Vagina (tissue), 2 donors: Measurements from ENCODE around the gene PCDHB2.
"Not testable (repeated sequence)": the region's sequence is repeated elsewhere in the genome, so short reads cannot be mapped to it uniquely, and the experiment has no call there.

ENCODE experiments used
- POLR2A ChIP-seq, 2 donors: fragments of 450-650 bp; IDR thresholded peaks; one replicate each; pipeline ENCODE4 v1.6.1; 2017; ENCODE audit warnings: antibody characterized with exemption in 2 of 2, mild to moderate bottlenecking in 2 of 2, moderate library complexity in 2 of 2
- TF ChIP-seq, protein P1 (sequence below), 3 experiments: fragments of 450-650 bp in 2 of 3; fragments of 200-600 bp in 1 of 3; sonication (generic) in 1 of 3; IDR thresholded peaks; one replicate each; pipeline ENCODE4 v1.5.1; 2017 to 2019; ENCODE audit warnings: antibody characterized with exemption in 3 of 3, mild to moderate bottlenecking in 2 of 3, moderate library complexity in 2 of 3

DNA sequence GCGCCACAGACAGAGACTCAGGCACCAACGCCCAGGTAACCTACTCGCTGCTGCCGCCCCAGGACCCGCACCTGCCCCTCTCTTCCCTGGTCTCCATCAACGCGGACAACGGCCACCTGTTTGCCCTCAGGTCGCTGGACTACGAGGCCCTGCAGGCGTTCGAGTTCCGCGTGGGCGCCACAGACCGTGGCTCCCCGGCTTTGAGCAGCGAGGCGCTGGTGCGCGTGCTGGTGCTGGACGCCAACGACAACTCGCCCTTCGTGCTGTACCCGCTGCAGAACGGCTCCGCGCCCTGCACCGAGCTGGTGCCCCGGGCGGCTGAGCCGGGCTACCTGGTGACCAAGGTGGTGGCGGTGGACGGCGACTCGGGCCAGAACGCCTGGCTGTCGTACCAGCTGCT, 7.7 kb downstream of the PCDHB2 start:
- not testable (repeated sequence) for TF ChIP-seq POLR2A (IDR thresholded peaks at IDR 0.05)
- TF ChIP-seq, protein P1, sequence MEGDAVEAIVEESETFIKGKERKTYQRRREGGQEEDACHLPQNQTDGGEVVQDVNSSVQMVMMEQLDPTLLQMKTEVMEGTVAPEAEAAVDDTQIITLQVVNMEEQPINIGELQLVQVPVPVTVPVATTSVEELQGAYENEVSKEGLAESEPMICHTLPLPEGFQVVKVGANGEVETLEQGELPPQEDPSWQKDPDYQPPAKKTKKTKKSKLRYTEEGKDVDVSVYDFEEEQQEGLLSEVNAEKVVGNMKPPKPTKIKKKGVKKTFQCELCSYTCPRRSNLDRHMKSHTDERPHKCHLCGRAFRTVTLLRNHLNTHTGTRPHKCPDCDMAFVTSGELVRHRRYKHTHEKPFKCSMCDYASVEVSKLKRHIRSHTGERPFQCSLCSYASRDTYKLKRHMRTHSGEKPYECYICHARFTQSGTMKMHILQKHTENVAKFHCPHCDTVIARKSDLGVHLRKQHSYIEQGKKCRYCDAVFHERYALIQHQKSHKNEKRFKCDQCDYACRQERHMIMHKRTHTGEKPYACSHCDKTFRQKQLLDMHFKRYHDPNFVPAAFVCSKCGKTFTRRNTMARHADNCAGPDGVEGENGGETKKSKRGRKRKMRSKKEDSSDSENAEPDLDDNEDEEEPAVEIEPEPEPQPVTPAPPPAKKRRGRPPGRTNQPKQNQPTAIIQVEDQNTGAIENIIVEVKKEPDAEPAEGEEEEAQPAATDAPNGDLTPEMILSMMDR (IDR thresholded peaks at IDR 0.05): not testable (repeated sequence)
